NCI-H82 treated with DMSO at 0.1 percent for 48 hours (cell line): ENCODE results near the gene DPEP3.
"Not testable (repeated sequence)": the region's sequence is repeated elsewhere in the genome, so short reads cannot be mapped to it uniquely, and the experiment has no call there.

Source experiments
- DNase-seq: peaks from one replicate; lab custom pipeline; 2025; ENCODE audit not compliant: unreplicated experiment; lab: John Stamatoyannopoulos, UW

The DPEP3 gene

DNA sequence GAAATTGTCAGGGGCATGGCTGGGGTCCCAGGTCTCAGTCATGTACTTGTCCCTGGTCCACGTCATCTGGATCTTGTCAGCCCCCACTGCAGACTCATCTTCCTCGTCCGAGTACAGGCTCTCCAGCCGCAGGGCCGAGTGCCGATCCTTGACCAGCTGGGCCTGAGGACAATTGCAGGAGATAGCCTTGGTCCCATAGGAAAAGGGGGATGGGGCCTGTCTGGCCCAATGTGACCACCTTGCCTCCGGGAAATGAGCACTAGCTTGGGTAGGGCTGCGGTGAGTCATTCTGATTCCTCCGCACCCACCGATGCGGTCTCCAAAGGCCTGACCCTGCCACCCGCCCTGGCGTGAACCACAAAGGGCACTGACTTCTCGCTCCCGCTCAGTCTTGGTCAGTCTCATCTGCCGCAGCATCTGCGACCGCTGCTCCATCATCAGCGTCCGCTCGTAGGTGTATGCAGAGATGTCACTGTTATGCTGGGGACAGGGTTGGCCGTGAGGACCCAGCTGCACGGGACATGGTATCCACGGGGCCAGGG lies 34.8 kb downstream of the DPEP3 start:
- no peak for DNase-seq

DNA sequence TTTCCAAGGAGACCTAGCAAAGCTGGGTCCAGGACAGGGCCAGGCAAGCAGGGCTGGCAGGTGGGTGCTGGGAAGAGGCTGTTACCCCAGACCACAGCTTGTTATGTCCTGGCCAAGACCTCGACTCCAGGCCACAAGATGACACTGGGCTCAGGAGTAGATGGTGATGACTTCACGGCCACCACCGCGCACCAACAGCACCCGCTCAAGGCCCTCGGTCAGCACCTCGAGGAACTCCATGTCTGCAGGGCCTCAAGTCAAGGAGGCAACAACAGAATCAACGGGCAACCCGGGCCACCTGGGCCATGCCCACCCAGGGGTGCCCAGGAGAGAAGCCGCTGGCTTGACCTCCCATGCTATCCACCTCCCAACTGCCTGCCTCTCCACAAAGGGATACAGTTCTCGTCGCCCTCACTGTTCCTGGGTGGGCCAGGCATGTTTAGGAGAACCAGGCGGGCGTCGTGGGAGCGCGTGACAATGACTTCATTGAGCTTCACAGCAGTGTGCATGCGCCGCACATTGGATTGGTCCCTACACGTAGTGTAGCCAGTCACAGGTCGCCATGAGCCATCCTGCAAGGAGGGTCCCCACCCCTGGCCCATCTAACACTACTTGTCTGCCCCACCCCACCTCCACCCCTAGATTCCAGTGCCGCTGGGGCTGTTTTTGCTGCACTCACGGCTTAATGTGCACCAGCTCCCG lies 35.5 kb downstream of the DPEP3 start:
- no peak for DNase-seq

DNA sequence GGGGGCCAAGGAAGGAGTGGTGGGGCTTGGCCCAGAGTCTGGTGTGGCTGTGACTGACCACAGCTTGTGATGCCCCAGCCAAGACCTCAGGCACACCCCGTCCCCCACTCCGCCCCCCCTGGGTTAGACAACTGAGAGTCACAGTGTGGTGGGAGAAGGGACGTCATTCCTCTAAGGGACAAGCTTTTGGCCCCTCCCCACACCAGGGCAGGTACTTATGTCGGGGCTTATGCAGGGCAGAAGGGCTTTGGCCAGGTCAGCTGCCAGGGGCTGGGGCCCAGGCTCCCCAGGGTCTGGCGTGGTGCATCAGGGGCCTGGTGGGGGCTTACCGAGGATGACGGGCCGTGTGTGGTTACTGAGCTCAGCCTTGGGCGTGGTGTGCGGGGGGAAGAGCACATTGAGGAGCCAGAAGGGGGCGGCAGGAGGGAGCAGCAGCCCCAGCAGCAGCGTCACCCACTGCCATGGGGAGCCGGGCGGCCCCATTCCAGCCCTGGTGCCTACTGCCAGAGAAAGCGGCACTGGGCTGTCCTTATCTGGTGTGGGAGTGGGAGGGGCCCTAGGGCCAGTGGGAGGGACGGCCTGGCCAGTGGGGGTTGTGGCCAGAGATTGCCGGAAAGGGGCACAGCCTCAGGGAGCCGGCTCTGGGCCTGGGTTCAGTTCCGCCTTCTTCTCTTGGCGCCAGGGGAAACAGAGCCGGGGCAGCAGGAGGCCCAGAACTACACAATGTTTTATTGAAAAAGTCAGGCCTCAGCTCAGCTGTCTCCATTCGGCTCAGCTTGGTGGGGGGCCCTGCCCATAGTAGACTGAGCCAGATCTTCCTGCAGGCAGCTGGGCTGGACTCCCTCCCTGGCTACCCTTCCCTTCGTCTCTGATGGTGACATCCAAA lies 36.4 kb downstream of the DPEP3 start, which contains the start of gene LCAT:
Gene LCAT, minus strand, starts transcription at position 502 of the 886 bp plus-strand sequence. Its CDS starts 19 bp downstream, at position 483.
- DNase-seq = no peak

DNA sequence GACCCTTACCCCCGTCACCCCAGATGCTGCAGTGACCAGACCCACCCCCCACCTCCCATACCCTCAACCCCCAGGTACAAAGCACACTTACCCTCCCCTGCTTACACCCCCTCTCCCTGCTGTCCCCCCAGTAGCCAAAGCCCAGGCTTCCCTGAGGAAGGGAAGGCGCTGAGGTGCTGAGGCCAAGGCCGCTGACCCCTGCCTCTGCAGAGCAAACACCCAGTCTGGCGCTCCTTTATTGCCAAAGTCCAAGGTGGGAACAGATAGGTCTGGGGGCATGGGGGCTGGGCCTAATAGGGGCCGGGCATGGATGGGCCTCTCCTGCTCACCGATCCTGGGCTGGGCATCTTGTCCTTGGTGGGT lies 37.1 kb downstream of the DPEP3 start:
- DNase-seq = no peak

DNA sequence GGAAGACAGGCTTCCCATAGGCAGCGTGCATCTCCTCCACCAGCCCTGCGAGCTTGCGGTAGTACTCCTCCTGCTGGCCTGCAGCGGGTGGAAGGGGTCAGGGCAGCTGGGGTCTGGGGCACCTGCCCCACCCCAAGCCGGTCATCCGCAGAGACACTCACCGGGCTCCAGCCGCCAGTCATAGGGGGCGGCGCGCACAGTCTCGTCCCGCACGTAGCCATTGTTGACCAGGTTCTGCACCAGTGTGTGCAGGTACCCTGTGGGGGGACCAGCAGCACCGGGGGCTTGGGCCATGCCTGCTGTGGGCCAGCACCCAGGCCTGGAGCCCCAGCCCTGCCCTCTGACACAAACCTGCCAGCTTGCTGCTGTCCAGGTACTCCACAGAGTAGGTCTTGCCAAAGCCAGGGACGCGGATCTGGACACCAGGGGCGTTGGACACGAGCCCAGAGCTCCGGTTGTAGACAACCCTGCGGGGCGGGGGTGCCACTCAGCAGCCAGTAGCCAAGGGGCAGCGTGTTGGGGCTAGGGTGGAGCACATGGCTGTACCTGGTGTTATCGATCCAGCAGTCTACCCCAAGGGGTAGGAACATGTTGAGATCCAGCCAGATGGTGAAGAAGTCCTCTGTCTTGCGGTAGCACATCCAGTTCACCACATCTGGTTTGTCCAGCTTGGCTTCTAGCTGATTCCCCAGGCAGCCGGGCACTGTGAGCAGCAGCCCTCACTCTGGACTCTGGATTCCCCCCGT lies 37.6 kb downstream of the DPEP3 start:
- no peak for DNase-seq

DNA sequence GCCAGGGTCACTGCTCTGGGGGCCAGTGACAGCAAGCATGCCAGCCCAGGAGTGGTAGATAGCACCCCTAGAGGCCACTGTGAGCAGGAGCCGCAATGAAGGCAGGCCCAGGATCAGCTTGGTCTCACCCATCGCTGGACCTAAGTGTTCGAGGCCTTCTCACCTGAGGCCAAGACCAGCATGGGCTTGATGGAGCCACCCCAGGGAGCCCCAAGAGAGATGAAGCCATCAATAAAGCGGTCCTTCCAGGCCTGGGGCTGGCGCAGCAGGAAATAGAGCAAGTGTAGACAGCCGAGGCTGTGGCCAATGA lies 38.1 kb downstream of the DPEP3 start:
- peak; percentile 4 for DNase-seq

DNA sequence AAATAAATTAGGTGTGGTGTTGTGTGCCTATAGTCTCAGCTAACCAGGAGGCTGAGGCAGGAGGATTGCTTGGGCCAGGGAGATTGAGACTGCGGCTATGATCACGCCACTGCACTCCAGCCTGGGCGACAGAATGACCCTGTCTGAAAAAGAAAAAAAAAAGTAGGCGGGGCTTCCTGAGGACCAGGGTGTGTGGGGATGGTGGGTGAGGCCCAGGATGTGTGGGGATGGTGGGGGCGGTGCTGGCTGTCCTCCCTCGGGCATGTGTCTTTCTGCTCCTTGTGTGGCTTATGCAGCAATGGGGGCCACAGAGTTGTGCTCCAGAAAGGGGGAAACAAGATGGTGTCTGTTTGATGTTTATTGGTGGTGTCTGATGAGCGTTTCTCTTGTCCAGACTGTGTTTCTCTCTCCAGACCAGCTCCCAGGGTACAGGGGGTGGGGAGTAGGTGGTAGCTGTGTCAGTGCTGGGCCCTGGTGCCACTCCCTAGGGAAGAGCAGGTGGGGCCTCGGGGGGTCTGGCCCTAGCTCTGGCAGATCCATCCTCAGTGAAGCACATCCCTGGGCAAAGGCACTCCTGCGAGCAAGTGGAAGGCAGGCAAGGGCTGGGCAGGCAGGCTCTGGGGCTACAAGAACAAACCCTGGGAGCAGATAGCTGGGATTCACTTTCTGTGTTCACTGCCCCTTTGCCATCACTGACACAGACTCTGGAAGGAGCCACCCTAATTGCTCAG lies 38.7 kb downstream of the DPEP3 start:
- DNase-seq = no peak

DNA sequence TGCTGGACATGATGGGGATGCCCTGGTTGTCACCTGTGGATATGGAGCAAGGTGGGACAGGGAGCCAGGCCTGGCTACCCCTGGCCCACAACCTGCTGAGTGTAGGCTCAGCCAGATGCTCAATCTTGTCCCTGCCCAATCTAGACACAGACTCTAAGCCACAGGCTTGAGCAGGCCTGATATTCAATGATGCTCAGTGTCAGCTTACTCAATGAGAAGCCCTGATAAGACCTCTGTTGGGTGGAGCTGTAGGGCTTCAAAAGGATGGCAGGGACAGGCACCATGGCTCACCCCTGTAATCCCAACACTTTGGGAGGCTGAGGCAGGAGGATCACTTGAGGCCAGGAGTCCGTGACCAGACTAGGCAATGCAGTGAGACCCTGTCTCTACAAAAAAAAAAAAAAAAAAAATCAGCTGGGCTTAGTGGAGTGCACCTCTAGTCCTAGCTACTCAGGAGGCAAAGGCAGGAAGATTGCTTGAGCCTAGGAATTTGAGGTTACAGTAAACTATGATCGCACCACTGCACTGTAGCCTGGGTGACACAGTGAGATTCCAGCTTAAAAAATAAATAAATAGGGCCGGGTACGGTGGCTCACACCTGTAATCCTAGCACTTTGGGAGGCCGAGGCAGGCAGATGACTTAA lies 39.7 kb downstream of the DPEP3 start:
- DNase-seq = no peak

DNA sequence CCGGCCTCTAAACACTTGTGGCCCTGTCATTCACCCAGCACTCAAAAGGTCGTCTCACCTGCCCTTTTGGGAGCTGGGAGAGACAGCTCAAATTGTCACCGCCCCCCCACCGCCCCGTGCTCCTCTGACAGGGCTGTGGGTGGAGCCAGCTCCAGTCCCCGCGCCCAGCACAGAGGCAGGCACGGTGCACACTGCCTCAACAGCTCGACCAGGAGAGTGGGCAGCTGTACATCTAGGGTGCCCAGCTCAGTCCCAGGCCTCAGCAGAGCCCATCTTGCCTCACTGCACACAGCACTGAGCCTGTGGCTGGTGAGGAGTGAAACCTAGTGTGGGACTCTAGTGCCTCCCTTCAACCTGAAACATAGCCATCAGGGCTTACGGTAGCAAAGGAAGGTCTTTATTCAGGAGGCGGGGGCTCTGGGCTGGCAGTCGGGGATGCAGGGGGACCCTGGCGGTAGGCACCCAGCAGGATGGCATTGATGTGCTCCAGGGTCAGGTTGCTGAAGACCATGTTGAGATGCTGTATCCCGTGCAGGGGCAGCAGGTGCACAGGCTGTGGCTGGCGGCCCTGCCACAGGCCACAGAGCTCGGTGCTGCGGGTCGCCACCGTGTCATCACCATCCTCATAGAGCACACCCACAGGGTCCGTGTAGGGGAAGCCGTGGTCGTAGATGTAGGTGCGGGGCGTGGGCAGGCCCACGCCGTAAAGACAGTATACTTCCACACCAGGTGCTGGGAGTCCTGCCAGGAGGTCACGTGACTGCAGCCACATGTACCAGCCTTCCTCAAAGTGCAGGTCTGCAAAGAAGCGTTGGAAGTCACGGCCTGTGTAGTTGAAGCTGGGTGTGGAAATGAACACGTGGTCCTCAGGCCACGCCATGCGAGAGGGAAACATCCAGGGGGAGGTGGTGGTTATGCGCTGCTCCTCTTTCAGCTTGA lies 40.5 kb downstream of the DPEP3 start:
- DNase-seq = no peak

DNA sequence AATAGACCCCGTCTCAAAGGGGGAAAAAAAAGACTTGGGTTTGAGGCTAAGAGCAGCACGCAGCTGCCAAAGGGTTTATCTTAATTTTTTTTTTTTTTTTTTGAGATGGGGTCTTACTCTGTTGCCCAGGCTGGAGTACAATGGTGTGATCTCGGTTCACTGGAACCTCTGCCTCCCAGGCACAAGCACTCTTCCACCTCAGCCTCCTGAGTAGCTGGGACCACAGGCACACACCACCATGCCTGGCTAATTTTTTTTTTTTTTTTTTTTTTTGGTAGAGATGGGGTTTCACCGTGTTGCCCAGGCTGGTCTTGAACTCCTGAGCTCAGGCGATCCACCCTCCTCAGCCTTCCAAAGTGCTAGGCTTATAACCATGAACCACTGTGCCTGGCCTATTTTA lies 42.6 kb downstream of the DPEP3 start:
- DNase-seq = not testable (repeated sequence)

DNA sequence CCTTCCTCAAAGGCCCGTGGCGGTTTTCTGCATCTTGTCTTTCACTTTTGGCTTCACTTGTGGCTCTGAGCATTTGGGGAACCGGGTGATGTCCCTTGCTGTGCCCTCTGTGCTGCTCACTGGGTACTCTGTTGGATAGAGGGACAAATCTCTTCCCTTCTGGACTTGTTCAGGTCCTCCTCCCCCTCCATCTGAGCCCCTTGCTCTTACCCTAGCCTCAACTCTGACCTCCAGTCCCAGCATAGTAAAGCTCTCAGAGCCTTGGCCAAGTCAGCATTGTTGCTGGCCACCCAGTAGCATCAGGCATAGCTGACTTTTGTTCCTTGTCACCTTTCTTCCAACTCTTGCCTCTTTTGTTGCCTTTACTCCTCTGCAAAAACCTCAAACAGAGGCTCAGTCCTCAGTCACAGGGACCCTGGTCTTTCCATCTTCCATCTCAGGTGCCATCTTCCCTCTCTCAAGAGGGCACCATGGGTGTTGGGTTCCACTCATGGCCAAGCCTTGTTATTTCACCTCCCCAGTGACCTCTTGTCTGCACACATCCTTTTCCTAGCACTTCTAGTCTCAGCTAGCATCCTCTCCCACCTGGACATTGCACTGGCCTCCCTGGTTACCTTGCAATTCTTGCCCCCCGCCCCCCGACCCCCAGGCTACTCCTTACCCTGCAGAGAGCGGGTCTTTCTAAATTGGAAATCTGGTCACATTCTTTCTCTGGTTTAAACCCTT lies 43.3 kb downstream of the DPEP3 start:
- no peak for DNase-seq

DNA sequence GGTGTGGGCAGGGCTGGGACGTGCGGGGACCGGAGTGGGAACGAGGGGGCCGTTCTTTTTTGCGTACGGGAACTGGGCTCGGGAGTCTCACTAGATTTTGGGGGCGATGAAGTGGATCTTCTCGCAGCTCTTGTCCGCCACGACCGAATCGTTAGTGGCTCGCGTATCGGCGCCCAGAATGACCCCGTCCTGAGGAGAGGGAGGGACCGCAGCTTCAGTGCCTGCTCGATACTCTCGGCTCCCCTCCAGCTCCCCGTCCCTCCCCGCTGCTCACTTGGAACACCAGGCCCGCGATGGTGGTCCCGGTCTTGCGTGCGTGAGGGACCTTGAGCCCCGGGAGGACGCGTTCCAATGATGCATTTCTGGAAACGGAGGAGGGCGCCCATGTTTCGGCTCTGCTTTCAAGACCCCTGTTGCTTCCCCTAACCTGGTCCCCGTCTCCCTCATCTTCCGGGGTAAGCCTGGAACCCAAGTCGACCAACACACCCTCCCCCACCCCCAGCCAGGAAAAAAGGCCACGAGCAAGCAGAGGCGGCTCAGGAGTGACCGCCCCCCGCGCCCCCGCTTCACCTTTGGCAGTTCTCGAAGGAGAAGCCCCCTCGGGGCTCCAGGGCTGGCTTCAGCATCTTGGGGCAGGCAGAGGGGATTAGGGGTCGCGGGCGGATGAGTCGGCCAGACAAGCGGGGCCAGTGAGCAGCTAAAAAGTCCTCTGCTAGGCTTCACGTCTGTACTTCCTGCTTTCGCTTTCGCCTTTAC lies 44.0 kb downstream of the DPEP3 start, which contains the start of gene PSMB10:
Gene PSMB10, minus strand, starts transcription at position 727 of the 756 bp plus-strand sequence. Its CDS starts 101 bp downstream, at position 626.
- no peak for DNase-seq

DNA sequence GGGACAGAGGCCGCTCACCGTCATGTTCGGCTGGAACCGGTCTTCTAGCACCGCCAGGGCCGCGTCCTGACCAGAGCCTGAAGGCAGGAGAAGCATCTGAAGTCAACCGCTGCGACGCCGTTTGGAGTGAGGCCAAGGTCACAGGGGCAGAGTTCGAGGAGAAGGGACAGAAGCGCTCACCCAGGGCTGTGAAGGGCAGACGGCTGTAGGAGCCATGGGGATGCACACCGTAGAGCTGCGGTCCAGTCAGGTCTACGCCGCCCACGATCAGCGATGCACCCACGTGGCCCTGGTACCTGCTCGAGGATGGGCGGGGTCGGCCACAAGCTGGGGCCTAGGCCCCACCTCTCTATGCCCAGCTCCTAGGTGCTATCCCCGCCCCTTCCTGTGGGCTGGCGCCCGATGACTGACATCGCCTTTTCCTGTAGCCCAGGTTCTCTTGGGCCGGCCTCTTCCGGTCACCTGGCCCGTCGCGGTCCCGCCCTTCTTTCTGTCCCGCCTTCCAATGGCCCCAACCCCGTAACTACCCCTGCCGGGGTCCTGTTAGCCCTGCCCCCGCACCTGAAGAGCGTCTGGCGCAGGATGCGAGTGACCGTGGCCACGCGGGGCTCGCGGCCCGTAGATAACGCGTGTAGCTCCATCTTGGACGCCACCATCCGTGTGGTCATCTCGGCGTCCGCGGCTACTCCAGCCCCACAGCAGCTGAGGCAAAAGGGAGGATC lies 44.7 kb downstream of the DPEP3 start:
- peak; percentile 92 for DNase-seq

DNA sequence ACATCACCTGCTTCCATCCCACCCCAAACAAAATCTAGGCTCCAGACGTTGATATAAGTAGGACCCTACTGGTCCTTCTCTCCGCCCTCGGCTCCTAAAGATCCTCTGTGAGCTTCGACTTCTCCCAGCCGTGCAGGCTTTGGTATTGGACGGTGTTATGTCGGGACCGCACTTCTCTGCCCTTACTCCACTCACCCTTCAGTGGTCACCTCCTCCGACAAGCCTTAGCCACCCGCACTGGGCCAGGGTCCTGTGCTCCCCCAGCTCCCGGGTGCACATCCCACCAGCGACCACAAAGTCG lies 45.2 kb downstream of the DPEP3 start:
- DNase-seq = no peak

DNA sequence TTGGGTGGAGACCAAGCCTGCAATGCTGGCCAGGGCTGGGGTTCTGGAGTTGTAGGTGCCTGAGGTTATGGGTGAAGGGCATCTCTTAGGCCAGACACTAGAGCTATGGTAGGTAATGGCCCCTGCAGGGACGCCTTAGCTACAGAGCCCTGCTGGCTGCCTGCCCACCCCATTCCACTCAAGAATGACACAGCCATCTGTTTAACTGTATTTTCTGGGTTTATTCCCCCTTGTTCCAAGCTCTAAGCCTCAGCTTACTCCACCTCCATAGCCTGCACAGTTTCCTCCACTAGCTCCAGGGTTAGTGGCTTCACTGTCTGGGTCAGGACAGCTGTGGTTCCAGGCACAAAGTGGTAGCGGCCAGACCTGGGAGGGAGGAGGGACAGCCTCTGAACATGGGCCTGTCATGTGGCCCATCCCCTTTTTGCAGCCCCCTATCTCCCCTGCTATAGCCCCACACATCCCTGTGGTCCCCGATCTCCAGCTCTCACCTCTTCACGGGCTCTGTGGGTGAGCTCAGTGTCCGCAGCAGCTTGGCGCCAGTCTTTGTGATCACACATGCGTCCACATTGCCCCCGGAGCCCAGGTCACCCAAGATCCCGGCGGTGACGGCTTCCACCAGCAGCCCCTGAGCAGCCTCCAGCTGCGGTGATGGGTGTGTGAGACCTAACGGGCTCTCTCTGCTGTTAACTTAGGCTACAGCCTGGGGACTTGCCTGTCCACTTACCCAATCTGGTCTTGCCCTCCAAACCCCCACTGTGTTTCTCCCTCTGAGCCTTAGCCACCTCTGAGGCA lies 45.8 kb downstream of the DPEP3 start:
- no peak for DNase-seq

DNA sequence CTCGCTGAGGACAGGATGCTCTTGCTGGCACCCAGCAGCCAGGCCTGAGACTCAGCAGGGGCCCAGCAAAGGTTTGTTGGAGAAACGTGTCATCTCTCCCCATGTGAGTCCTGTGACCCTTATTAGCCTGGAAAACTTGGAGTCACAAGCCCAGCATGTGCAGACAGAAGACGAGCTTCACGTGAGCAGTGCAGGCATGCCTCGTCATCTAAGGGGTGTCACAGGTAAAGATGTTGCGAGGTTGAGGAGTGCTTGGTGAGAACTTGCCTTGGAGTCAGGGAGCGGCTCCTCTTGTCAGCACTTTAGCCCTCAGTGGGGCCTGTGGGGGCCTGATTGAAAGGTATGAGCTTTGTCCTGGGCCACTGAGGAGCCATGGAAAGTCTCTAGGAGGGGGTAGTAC lies 46.5 kb downstream of the DPEP3 start:
- DNase-seq = no peak

DNA sequence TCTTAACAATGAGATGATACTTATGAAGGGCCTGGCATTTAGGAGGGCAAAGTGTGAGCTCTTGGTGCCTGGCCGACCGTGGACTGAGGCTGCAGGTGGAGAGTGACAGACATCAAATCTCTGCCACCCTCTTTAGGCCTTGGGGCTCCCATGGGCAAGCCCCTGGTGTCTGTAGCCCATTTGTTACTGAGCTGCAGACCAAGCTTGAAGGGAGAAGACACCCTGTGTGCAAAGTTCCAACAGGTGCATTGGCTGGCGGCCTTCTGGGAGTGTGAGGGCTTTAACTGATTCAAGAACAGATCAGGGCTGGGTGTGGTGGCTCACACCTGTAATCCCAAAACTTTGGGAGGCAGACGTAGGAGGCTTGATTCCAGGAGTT lies 47.8 kb downstream of the DPEP3 start:
- no peak for DNase-seq
